ENCODE data around the gene PRDM11.

DNA sequence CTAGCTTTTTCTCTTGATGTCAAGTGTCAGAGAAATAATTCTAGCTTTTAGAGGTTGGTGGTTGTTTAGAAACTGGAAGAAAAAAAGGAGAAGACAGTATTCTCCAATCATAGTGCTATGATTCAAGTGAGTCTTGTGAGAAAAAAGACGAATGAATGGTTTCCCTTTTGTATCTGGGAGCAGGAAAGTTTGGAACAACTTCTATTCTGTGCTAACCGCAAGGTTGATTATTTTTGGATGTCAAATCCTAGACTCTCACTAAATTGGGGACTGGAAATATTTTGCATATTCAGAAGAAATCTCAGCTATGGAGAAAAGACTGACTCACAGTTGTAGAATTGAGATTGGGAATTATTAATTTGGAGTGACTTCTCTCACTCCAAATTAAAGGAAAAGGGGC, 70.5 kb downstream of the PRDM11 start:
- TF ChIP-seq EZH2 (IDR thresholded peaks at IDR 0.05; ENCODE audit: insufficient read depth, poor library complexity, severe bottlenecking) (no peak), EZH2phosphoT487 (IDR thresholded peaks at IDR 0.05; ENCODE audit: insufficient read depth, low read depth) (no peak)
